ENCODE measurements around the gene SUGT1. TPM values are rescaled to one million over a fixed set of nuclear protein-coding genes. Genes with fewer than 3 reads are reported as not detected.

SUGT1 gene
- total and polyA plus RNA-seq, 11 donors, result 32.7 to 70.8 (median 47.4) TPM

GRCh38 chr13:52652980-52653303, 306 bp downstream of the SUGT1 start:
- TF ChIP-seq POLR2A (IDR thresholded peaks at IDR 0.05) (no peak), CTCF (IDR thresholded peaks at IDR 0.05) (peak in 5 of 12 donors; percentile 2 to 36 (median 20))
- no peaks in the 10 kb centered on the region for H3K9me3 ChIP-seq
- H3K4me1 ChIP-seq, result peaks cover 0 to 47% (median 38%) of the 10 kb centered on the region in 12 donors
- H3K27ac ChIP-seq, result peak overlapping the region; percentile 95 to 100 (median 99)
- 0 to 1% (median 0%) methylated on average over 18 of the region's 18 CpGs for WGBS, 4 donors
- DNase-seq, result peak in 1 of 5 donors; percentile 68
- H3K27me3 ChIP-seq, result no peaks in the 10 kb centered on the region
- H3K36me3 ChIP-seq, result peaks cover 0 to 26% (median 18%) of the 10 kb centered on the region in 9 donors
- ATAC-seq, result peak; percentile 1 to 23 (median 15)
- peak overlapping the region; percentile 59 to 91 (median 80) for H3K4me3 ChIP-seq
- intact Hi-C loops (cut with DNase I), result loop anchor here in 8 of 10 donors (1.0 to 10.0 kb wide), 6 partner anchors 36 to 851 kb away; partner anchors contain the start of genes CKAP2 (in 4 of the 8), VPS36 (in 4 of the 8) and DHRS12 (in 1 of the 8)

GRCh38 chr13:52659340-52659739, 6.7 kb downstream of the SUGT1 start:
- Histone ChIP-seq H3K36me3 (peaks cover 0 to 76% (median 68%) of the 10 kb centered on the region in 9 donors), H3K27me3 (no peaks in the 10 kb centered on the region), H3K27ac (no peak overlapping the region), H3K9me3 (no peaks in the 10 kb centered on the region), H3K4me1 (peaks cover 0 to 24% (median 16%) of the 10 kb centered on the region in 12 donors), H3K4me3 (no peak overlapping the region)
- DNase-seq, result no peak
- no peak for TF ChIP-seq POLR2A (IDR thresholded peaks at IDR 0.05)
- WGBS, 4 donors, result 88 to 93% (median 92%) methylated on average over 2 of the region's 2 CpGs
- intact Hi-C loops (cut with DNase I), result loop anchor here in 4 of 10 donors (10.0 kb wide), 1 partner anchor 205 kb away; the partner anchor contains the start of genes CKAP2 (in 4 of the 4) and VPS36 (in 4 of the 4)
- ATAC-seq, result no peak

- Histone ChIP-seq H3K36me3 (peaks cover 0 to 100% (median 94%) of the 10 kb centered on the region in 9 donors), H3K9me3 (no peaks in the 10 kb centered on the region), H3K4me3 (no peak overlapping the region), H3K4me1 (no peaks in the 10 kb centered on the region), H3K27ac (no peak overlapping the region), H3K27me3 (no peaks in the 10 kb centered on the region)
- intact Hi-C loops (cut with DNase I), result loop anchor here in 1 of 10 donors (10.0 kb wide), 1 partner anchor 141 kb away; no protein-coding TSS in a partner anchor
- TF ChIP-seq POLR2A (IDR thresholded peaks at IDR 0.05), result no peak
- TF ChIP-seq CTCF (IDR thresholded peaks at IDR 0.05), result no peak
- DNase-seq, result no peak
- no peak for ATAC-seq
- WGBS, 4 donors, result 97 to 98% (median 98%) methylated on average over 4 of the region's 4 CpGs
Observed at GRCh38 chr13:52664272-52664671, 11.6 kb downstream of the SUGT1 start.

- no peak overlapping the region for H3K4me3 ChIP-seq
- H3K4me1 ChIP-seq, result no peaks in the 10 kb centered on the region
- TF ChIP-seq POLR2A (IDR thresholded peaks at IDR 0.05), result no peak
- peak in 11 of 12 donors; percentile 20 to 55 (median 40) for TF ChIP-seq CTCF (IDR thresholded peaks at IDR 0.05)
- DNase-seq, result no peak
- no peaks in the 10 kb centered on the region for H3K9me3 ChIP-seq
- no peak overlapping the region for H3K27ac ChIP-seq
- intact Hi-C loops (cut with DNase I), result loop anchor here in 1 of 10 donors (10.0 kb wide), 1 partner anchor 139 kb away; no protein-coding TSS in a partner anchor
- no peak for ATAC-seq
- no peaks in the 10 kb centered on the region for H3K27me3 ChIP-seq
- H3K36me3 ChIP-seq, result peaks cover 0 to 100% (median 91%) of the 10 kb centered on the region in 9 donors
Observed at GRCh38 chr13:52665325-52665724, 12.7 kb downstream of the SUGT1 start.

All from heart left ventricle (tissue), 16 donors.